HepG2 (cell line): ENCODE results near the gene GLRX2. TPM values are rescaled to one million over a fixed set of nuclear protein-coding genes. Genes with fewer than 3 reads are reported as not detected.

Experiments used
- ARID2 ChIP-seq: sonication (generic); formaldehyde crosslinking; IDR thresholded peaks from 2 replicates; pipeline ENCODE4 v1.8.1; 2022; ENCODE audit warnings: mild to moderate bottlenecking, missing genetic modification reagents, borderline replicate concordance
- ARID5B ChIP-seq: IDR thresholded peaks from 2 replicates; pipeline ENCODE4 v1.4.0; 2020; ENCODE audit warnings: mild to moderate bottlenecking, missing genetic modification reagents
- BATF2 ChIP-seq: sonication (generic); formaldehyde crosslinking; IDR thresholded peaks from 2 replicates; pipeline ENCODE4 v1.8.0; 2022; ENCODE audit warnings: mild to moderate bottlenecking, missing genetic modification reagents, moderate library complexity
- CREB1 ChIP-seq, 2 experiments: fragments of 450-650 bp in 1 of 2; IDR thresholded peaks; 2 replicates each; pipeline ENCODE4 v1.6.1; 2016 to 2017; ENCODE audit warnings: control low read depth in 1 of 2, mild to moderate bottlenecking in 1 of 2, missing compliant biosample characterization in 1 of 2, missing genetic modification characterization in 1 of 2
- FOXP4 ChIP-seq: sonication (generic); formaldehyde crosslinking; IDR thresholded peaks from 2 replicates; pipeline ENCODE4 v1.4.0; 2020; ENCODE audit warnings: missing genetic modification reagents
- HDAC2 ChIP-seq: sonication (generic); formaldehyde crosslinking; IDR thresholded peaks from 2 replicates; pipeline ENCODE4 v1.4.0; 2020; ENCODE audit warnings: missing genetic modification reagents
- HNRNPH1 ChIP-seq: fragments of 200-400 bp; formaldehyde crosslinking; optimal IDR thresholded peaks from 2 replicates; pipeline ENCODE3; 2017; ENCODE audit warnings: mild to moderate bottlenecking, low read depth, low read length
- MXD4 ChIP-seq: IDR thresholded peaks from 2 replicates; pipeline ENCODE4 v1.6.1; 2016; ENCODE audit warnings: mild to moderate bottlenecking, missing biosample characterization, missing genetic modification reagents
- PATZ1 ChIP-seq: sonication (generic); formaldehyde crosslinking; IDR thresholded peaks from 2 replicates; pipeline ENCODE4 v1.4.0; 2020; ENCODE audit warnings: missing genetic modification reagents
- POLR2A ChIP-seq, 2 experiments: IDR thresholded peaks; 2 replicates each; pipeline ENCODE4 v1.6.1; 2011; ENCODE audit warnings: low read depth in 2 of 2, low read length in 2 of 2, mild to moderate bottlenecking in 1 of 2, moderate library complexity in 1 of 2; ENCODE audit not compliant: insufficient read depth in 1 of 2
- RFX5 ChIP-seq: IDR thresholded peaks from 2 replicates; pipeline ENCODE4 v1.6.1; 2011; ENCODE audit warnings: low read depth, low read length, improper control_type of control experiment
- TEAD2 ChIP-seq: sonication (generic); formaldehyde crosslinking; IDR thresholded peaks from 2 replicates; pipeline ENCODE4 v1.9.0; 2021; ENCODE audit warnings: missing genetic modification reagents
- ZBTB38 ChIP-seq: sonication (generic); formaldehyde crosslinking; IDR thresholded peaks from 2 replicates; pipeline ENCODE4 v1.5.1; 2020; ENCODE audit warnings: mild to moderate bottlenecking, missing genetic modification reagents
- ZBTB42 ChIP-seq: sonication (generic); formaldehyde crosslinking; IDR thresholded peaks from 2 replicates; pipeline ENCODE4 v1.5.0; 2020; ENCODE audit warnings: mild to moderate bottlenecking, missing genetic modification reagents
- ZNF552 ChIP-seq: sonication (generic); formaldehyde crosslinking; IDR thresholded peaks from 2 replicates; pipeline ENCODE4 v1.9.0; 2022; ENCODE audit warnings: missing genetic modification reagents, mild to moderate bottlenecking, borderline replicate concordance
- ZNF704 ChIP-seq: sonication (generic); formaldehyde crosslinking; IDR thresholded peaks from 2 replicates; pipeline ENCODE4 v1.8.1; 2023; ENCODE audit warnings: mild to moderate bottlenecking, inconsistent platforms, moderate library complexity, missing genetic modification reagents, borderline replicate concordance
- polyA plus RNA-seq, 8 experiments: library from polyadenylated mRNA; depleted of rRNA in 3 of 8; stranded (reverse) in 7 of 8; unstranded in 1 of 8; fragments of >200 nt; fragmentation: Illumina TruSeq in 4 of 8; extraction: Trizol in 4 of 8; gene quantifications; 2 replicates each; pipeline versions ENCODE4 v1.2.1 to v1.2.3, GENCODE V29; 2011 to 2016; ENCODE audit warnings: low read depth in 4 of 8, missing spikeins in 1 of 8, mixed read lengths in 1 of 8; ENCODE audit not compliant: insufficient read depth in 1 of 8
- total RNA-seq, 5 experiments: library from RNA; depleted of rRNA; stranded (reverse); fragments of >200 nt; fragmentation: Illumina TruSeq; extraction: Trizol; gene quantifications; 2 replicates each; pipeline ENCODE4 v1.2.3, GENCODE V29; 2016; ENCODE audit warnings: low read depth in 1 of 5

The GLRX2 gene
- total and polyA plus RNA-seq, 2 of the 13 experiments (the other 11 are each of a cell fraction or from before 2014, with no cell fraction given) = 11.9 to 39.0 TPM

GRCh38 chr1:193115629-193116227 is 10.5 kb upstream of the GLRX2 start (continued):
- no peak for TF ChIP-seq ZNF704 (CRISPR knock-in tag)
- TF ChIP-seq RFX5 = no peak
- no peak for TF ChIP-seq ZNF552
- TF ChIP-seq FOXP4 (CRISPR knock-in tag) = peak; percentile 40
- TF ChIP-seq HDAC2 (CRISPR knock-in tag) = no peak
- TF ChIP-seq BATF2 (CRISPR knock-in tag) = no peak
- no peak for TF ChIP-seq POLR2A (IDR thresholded peaks at IDR 0.05; ENCODE audit: insufficient read depth in 1 of 2, low read depth in 2 of 2, low read length in 2 of 2)
- no peak for TF ChIP-seq ZBTB42 (CRISPR knock-in tag)
- TF ChIP-seq ARID5B (CRISPR knock-in tag) = peak; percentile 70; the same call in 1 of the 2 replicates
- no peak for TF ChIP-seq ZBTB38 (CRISPR knock-in tag)
- no peak for TF ChIP-seq PATZ1
- TF ChIP-seq HNRNPH1 = no peak
- TF ChIP-seq MXD4 = no peak
- TF ChIP-seq CREB1 (IDR thresholded peaks at IDR 0.05) = no peak
- peak; percentile 35; the same call in 1 of the 2 replicates for TF ChIP-seq CREB1 (CRISPR knock-in tag; IDR thresholded peaks at IDR 0.05)
- TF ChIP-seq TEAD2 = no peak
- TF ChIP-seq ARID2 (CRISPR knock-in tag) = no peak
